HepG2 (cell line): ENCODE data around the gene UAP1. TPM values are rescaled to one million over a fixed set of nuclear protein-coding genes. Genes with fewer than 3 reads are reported as not detected.

Experiments used
- ATAC-seq: fragments of 200-7000 bp; cut with Tn5 transposase; 3 replicates; pipeline ENCODE4 v1.9.1; 2020; ENCODE audit warnings: mild to moderate bottlenecking, moderate library complexity
- BruUV-seq: library from RNA; stranded (reverse); fragments of 400-500 nt; replicated peaks from 2 replicates; lab custom pipeline; 2021; lab: Mats Ljungman, UMichigan
- CTCF ChIA-PET: fragments of 300-600 bp; formaldehyde crosslinking; extraction: SDS; loops from one replicate; lab custom pipeline; 2021; ENCODE audit warnings: low total read pairs, inconsistent platforms, low intra/inter-chr PET ratio; lab: Yijun Ruan, JAX
- POLR2A ChIA-PET: fragments of 350-600 bp; sonication (Branson Sonifier 250); formaldehyde crosslinking; loops from one replicate; lab custom pipeline; 2020; ENCODE audit warnings: antibody characterized with exemption, inconsistent platforms; lab: Yijun Ruan, JAX
- DNase-seq: peaks from one replicate; pipeline ENCODE4 v3.0.0-alpha.2; 2015; ENCODE audit warnings: low spot score
- FAIRE-seq: peaks from 3 replicates; lab custom pipeline; 2011; peaks lifted over from hg19 to GRCh38; lab: Jason Lieb, UNC
- H2AFZ ChIP-seq: one replicate; pipeline ENCODE4 v1.6.1; 2011; ENCODE audit warnings: low read length, inconsistent platforms
- H3K27ac ChIP-seq: fragments of 300-600 bp; 3 replicates; pipeline ENCODE4 v1.8.0; 2011; ENCODE audit warnings: mixed run types, mild to moderate bottlenecking, mixed read lengths, low read length, inconsistent platforms; ENCODE audit not compliant: insufficient read depth; ENCODE audit errors: extremely low read length
- H3K27me3 ChIP-seq, 2 experiments: fragments of 200-600 bp in 1 of 2; 2 replicates in 1 of 2; 3 replicates in 1 of 2; pipeline versions ENCODE4 v1.6.0 to v1.8.0; 2011; ENCODE audit warnings: low read length in 2 of 2, mild to moderate bottlenecking in 2 of 2, moderate library complexity in 2 of 2, inconsistent platforms in 1 of 2; ENCODE audit not compliant: insufficient read depth in 2 of 2, control insufficient read depth in 1 of 2
- H3K36me3 ChIP-seq, 2 experiments: fragments of 200-600 bp in 1 of 2; replicated peaks in 1 of 2; 2 replicates in 1 of 2; 3 replicates in 1 of 2; pipeline versions ENCODE4 v1.5.1 to v1.8.0; 2011; ENCODE audit warnings: low read length in 2 of 2, inconsistent platforms in 1 of 2; ENCODE audit not compliant: insufficient read depth in 2 of 2, control insufficient read depth in 1 of 2
- H3K4me1 ChIP-seq: 2 replicates; pipeline ENCODE4 v1.5.1; 2012; ENCODE audit warnings: low read length, inconsistent platforms; ENCODE audit not compliant: insufficient read depth
- H3K4me2 ChIP-seq: 2 replicates; pipeline ENCODE4 v1.6.0; 2011; ENCODE audit warnings: low read depth, low read length, inconsistent platforms
- H3K4me3 ChIP-seq, 3 experiments: fragments of 200-600 bp in 1 of 3; sonication (generic), shearing (Covaris generic) in 1 of 3; replicated peaks in 1 of 3; 2 replicates each; pipeline ENCODE4 v1.5.1; 2011 to 2016; ENCODE audit warnings: low read length in 3 of 3, inconsistent platforms in 2 of 3, low read depth in 2 of 3, mild to moderate bottlenecking in 2 of 3, control low read depth in 1 of 3, mixed read lengths in 1 of 3; ENCODE audit not compliant: insufficient read depth in 1 of 3
- H3K79me2 ChIP-seq: one replicate; pipeline ENCODE4 v1.6.1; 2011; ENCODE audit warnings: low read length, inconsistent platforms; ENCODE audit not compliant: insufficient read depth
- H3K9ac ChIP-seq: 2 replicates; pipeline ENCODE4 v1.6.0; 2011; ENCODE audit warnings: mild to moderate bottlenecking, low read depth, low read length, inconsistent platforms; ENCODE audit not compliant: insufficient read depth
- H3K9me3 ChIP-seq: 2 replicates; pipeline ENCODE4 v1.5.1; 2012; ENCODE audit warnings: mild to moderate bottlenecking, low read length
- H4K20me1 ChIP-seq: 2 replicates; pipeline ENCODE4 v1.6.0; 2011; ENCODE audit warnings: inconsistent platforms, mild to moderate bottlenecking, low read length, moderate library complexity; ENCODE audit not compliant: insufficient read depth
- ARID2 ChIP-seq: sonication (generic); formaldehyde crosslinking; IDR thresholded peaks from 2 replicates; pipeline ENCODE4 v1.8.1; 2022; ENCODE audit warnings: mild to moderate bottlenecking, missing genetic modification reagents, borderline replicate concordance
- HNRNPK ChIP-seq: fragments of 200-400 bp; formaldehyde crosslinking; IDR thresholded peaks from 2 replicates; pipeline ENCODE4 v1.6.1; 2018; ENCODE audit warnings: low read length, low read depth, moderate library complexity, mild to moderate bottlenecking; ENCODE audit not compliant: poor library complexity, severe bottlenecking
- MAFF ChIP-seq: IDR thresholded peaks from 2 replicates; pipeline ENCODE4 v1.6.1; 2011; ENCODE audit warnings: low read depth, low read length, improper control_type of control experiment
- MAFK ChIP-seq, 2 experiments: IDR thresholded peaks in 1 of 2; conservative IDR thresholded peaks in 1 of 2; 2 replicates each; pipeline ENCODE4 v1.6.1; 2011; ENCODE audit warnings: improper control_type of control experiment in 2 of 2, low read length in 2 of 2
- ZFP90 ChIP-seq: sonication (generic); formaldehyde crosslinking; IDR thresholded peaks from 2 replicates; pipeline ENCODE4 v1.8.0; 2022; ENCODE audit warnings: missing genetic modification reagents, mild to moderate bottlenecking, inconsistent platforms, borderline replicate concordance
- ZMYM3 ChIP-seq: sonication (generic); formaldehyde crosslinking; IDR thresholded peaks from 2 replicates; pipeline ENCODE4 v1.5.1; 2020; ENCODE audit warnings: mild to moderate bottlenecking, missing genetic modification reagents
- WGBS: methylation state at CpG from one replicate; pipeline ENCODE4 v1.1.6; 2017; ENCODE audit warnings: low lambda C conversion rate; 5-methylcytosine and 5-hydroxymethylcytosine counted together
- in situ Hi-C: cut with HindIII; loops from 2 replicates; pipeline ENCODE4 v1.10.0; 2017; ENCODE audit warnings: low pct_unique_long_range_greater_than_20kb; ENCODE audit not compliant: extremely low pct_ligation_motif_present
- intact Hi-C: fragments of 100-400 bp; cut with micrococcal nuclease; formaldehyde crosslinking; loops from one replicate; pipeline ENCODE4 v1.10.0; 2022; ENCODE audit not compliant: unreplicated experiment
- polyA plus RNA-seq, 8 experiments: library from polyadenylated mRNA; depleted of rRNA in 3 of 8; stranded (reverse) in 7 of 8; unstranded in 1 of 8; fragments of >200 nt; fragmentation: Illumina TruSeq in 4 of 8; extraction: Trizol in 4 of 8; gene quantifications; 2 replicates each; pipeline versions ENCODE4 v1.2.1 to v1.2.3, GENCODE V29; 2011 to 2016; ENCODE audit warnings: low read depth in 4 of 8, missing spikeins in 1 of 8, mixed read lengths in 1 of 8; ENCODE audit not compliant: insufficient read depth in 1 of 8
- total RNA-seq, 5 experiments: library from RNA; depleted of rRNA; stranded (reverse); fragments of >200 nt; fragmentation: Illumina TruSeq; extraction: Trizol; gene quantifications; 2 replicates each; pipeline ENCODE4 v1.2.3, GENCODE V29; 2016; ENCODE audit warnings: low read depth in 1 of 5
- TF ChIP-seq, protein P1 (sequence below): IDR thresholded peaks from 2 replicates; pipeline ENCODE4 v1.6.1; 2016; ENCODE audit warnings: low read depth, missing genetic modification reagents, missing compliant biosample characterization

The UAP1 gene
- total and polyA plus RNA-seq, 2 of the 13 experiments (the other 11 are each of a cell fraction or from before 2014, with no cell fraction given), result 48.4 to 117 TPM

- TF ChIP-seq ZFP90 (CRISPR knock-in tag), result no peak
These were observed 79.6 kb downstream of the UAP1 start (continued) for GRCh38 chr1:162641114-162641513.

GRCh38 chr1:162644986-162645314, 83.4 kb downstream of the UAP1 start:
- POLR2A ChIA-PET, result no interaction called here
- CTCF ChIA-PET, result no interaction called here
- in situ Hi-C loops, result no loop called here
- Histone ChIP-seq H2AFZ (no peak overlapping the region), H3K27ac (no peak overlapping the region), H3K4me1 (no peaks in the 10 kb centered on the region), H3K79me2 (no peaks in the 10 kb centered on the region), H3K4me3 (no peak overlapping the region), H3K36me3 (no peaks in the 10 kb centered on the region), H3K27me3 (no peaks in the 10 kb centered on the region; a peak in 1 of 5 replicates), H3K4me2 (no peak overlapping the region), H3K9me3 (no peaks in the 10 kb centered on the region), H4K20me1 (no peaks in the 10 kb centered on the region), H3K9ac (no peak overlapping the region)
- BruUV-seq, result no TSS peak
- 97% methylated on average over 3 of the region's 3 CpGs for WGBS
- intact Hi-C loops, result no loop called here
- TF ChIP-seq, protein P1, sequence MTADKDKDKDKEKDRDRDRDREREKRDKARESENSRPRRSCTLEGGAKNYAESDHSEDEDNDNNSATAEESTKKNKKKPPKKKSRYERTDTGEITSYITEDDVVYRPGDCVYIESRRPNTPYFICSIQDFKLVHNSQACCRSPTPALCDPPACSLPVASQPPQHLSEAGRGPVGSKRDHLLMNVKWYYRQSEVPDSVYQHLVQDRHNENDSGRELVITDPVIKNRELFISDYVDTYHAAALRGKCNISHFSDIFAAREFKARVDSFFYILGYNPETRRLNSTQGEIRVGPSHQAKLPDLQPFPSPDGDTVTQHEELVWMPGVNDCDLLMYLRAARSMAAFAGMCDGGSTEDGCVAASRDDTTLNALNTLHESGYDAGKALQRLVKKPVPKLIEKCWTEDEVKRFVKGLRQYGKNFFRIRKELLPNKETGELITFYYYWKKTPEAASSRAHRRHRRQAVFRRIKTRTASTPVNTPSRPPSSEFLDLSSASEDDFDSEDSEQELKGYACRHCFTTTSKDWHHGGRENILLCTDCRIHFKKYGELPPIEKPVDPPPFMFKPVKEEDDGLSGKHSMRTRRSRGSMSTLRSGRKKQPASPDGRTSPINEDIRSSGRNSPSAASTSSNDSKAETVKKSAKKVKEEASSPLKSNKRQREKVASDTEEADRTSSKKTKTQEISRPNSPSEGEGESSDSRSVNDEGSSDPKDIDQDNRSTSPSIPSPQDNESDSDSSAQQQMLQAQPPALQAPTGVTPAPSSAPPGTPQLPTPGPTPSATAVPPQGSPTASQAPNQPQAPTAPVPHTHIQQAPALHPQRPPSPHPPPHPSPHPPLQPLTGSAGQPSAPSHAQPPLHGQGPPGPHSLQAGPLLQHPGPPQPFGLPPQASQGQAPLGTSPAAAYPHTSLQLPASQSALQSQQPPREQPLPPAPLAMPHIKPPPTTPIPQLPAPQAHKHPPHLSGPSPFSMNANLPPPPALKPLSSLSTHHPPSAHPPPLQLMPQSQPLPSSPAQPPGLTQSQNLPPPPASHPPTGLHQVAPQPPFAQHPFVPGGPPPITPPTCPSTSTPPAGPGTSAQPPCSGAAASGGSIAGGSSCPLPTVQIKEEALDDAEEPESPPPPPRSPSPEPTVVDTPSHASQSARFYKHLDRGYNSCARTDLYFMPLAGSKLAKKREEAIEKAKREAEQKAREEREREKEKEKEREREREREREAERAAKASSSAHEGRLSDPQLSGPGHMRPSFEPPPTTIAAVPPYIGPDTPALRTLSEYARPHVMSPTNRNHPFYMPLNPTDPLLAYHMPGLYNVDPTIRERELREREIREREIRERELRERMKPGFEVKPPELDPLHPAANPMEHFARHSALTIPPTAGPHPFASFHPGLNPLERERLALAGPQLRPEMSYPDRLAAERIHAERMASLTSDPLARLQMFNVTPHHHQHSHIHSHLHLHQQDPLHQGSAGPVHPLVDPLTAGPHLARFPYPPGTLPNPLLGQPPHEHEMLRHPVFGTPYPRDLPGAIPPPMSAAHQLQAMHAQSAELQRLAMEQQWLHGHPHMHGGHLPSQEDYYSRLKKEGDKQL (CRISPR knock-in tag), result no peak
- no peak for TF ChIP-seq HNRNPK
- TF ChIP-seq MAFK (conservative IDR thresholded peaks at IDR 0.05 in 1 of 2, IDR thresholded peaks at IDR 0.05 in 1 of 2; ENCODE audit: low read length in 2 of 2), result peak; percentile 84 to 86
- peak; percentile 79 for TF ChIP-seq MAFF
- TF ChIP-seq ARID2, result no peak
- no peak for TF ChIP-seq ZMYM3 (CRISPR knock-in tag)
- DNase-seq, result no peak
- FAIRE-seq, result no peak
- ATAC-seq, result no peak
